HepG2 (cell line): ENCODE results near the gene NFKBIA. TPM values are rescaled to one million over a fixed set of nuclear protein-coding genes. Genes with fewer than 3 reads are reported as not detected.

Experiments
- ADNP ChIP-seq: sonication (generic); formaldehyde crosslinking; IDR thresholded peaks from 2 replicates; pipeline ENCODE4 v1.4.0; 2020; ENCODE audit warnings: missing genetic modification reagents
- ATAD3A ChIP-seq: sonication (generic); formaldehyde crosslinking; IDR thresholded peaks from 2 replicates; pipeline ENCODE4 v1.4.0; 2020; ENCODE audit warnings: missing genetic modification reagents
- FOXP1 ChIP-seq, 2 experiments: fragments of 450-650 bp in 1 of 2; IDR thresholded peaks; 2 replicates each; pipeline ENCODE4 v1.6.1; 2017 to 2018; ENCODE audit warnings: antibody characterized with exemption in 1 of 2
- HHEX ChIP-seq: IDR thresholded peaks from 2 replicates; pipeline ENCODE4 v1.6.1; 2016; ENCODE audit warnings: control low read depth
- MBD4 ChIP-seq: IDR thresholded peaks from 2 replicates; pipeline ENCODE4 v1.6.1; 2012; ENCODE audit warnings: low read length, inconsistent platforms, borderline replicate concordance
- REL ChIP-seq: sonication (generic); formaldehyde crosslinking; conservative IDR thresholded peaks from 2 replicates; pipeline ENCODE4 v1.8.0; 2022; ENCODE audit warnings: mild to moderate bottlenecking, missing genetic modification reagents, moderate library complexity
- SALL1 ChIP-seq: sonication (generic); formaldehyde crosslinking; IDR thresholded peaks from 2 replicates; pipeline ENCODE4 v1.8.0; 2022; ENCODE audit warnings: mild to moderate bottlenecking, missing genetic modification reagents
- SOX5 ChIP-seq: IDR thresholded peaks from 2 replicates; pipeline ENCODE4 v1.6.1; 2016; ENCODE audit warnings: borderline replicate concordance
- ZBTB26 ChIP-seq: IDR thresholded peaks from 2 replicates; pipeline ENCODE4 v1.6.1; 2016; ENCODE audit warnings: missing compliant biosample characterization, missing genetic modification reagents, borderline replicate concordance
- ZBTB34 ChIP-seq: sonication (generic); formaldehyde crosslinking; IDR thresholded peaks from 2 replicates; pipeline ENCODE4 v1.8.0; 2022; ENCODE audit warnings: mild to moderate bottlenecking, missing genetic modification reagents
- ZBTB46 ChIP-seq: sonication (generic); formaldehyde crosslinking; IDR thresholded peaks from 2 replicates; pipeline ENCODE4 v1.4.0; 2020; ENCODE audit warnings: mild to moderate bottlenecking, missing genetic modification reagents, borderline replicate concordance
- ZC3H13 ChIP-seq: sonication (generic); formaldehyde crosslinking; IDR thresholded peaks from 2 replicates; pipeline ENCODE4 v1.8.1; 2023; ENCODE audit warnings: mild to moderate bottlenecking, missing genetic modification reagents, moderate library complexity
- ZMAT3 ChIP-seq: sonication (generic); formaldehyde crosslinking; conservative IDR thresholded peaks from 2 replicates; pipeline ENCODE4 v1.7.0; 2021; ENCODE audit warnings: missing genetic modification reagents
- ZNF17 ChIP-seq: sonication (generic); formaldehyde crosslinking; IDR thresholded peaks from 2 replicates; pipeline ENCODE4 v1.5.0; 2020; ENCODE audit warnings: mild to moderate bottlenecking, missing genetic modification reagents
- ZNF33B ChIP-seq: sonication (generic); formaldehyde crosslinking; IDR thresholded peaks from 2 replicates; pipeline ENCODE4 v1.5.1; 2020; ENCODE audit warnings: mild to moderate bottlenecking, missing genetic modification reagents
- ZNF546 ChIP-seq: sonication (generic); formaldehyde crosslinking; conservative IDR thresholded peaks from 2 replicates; pipeline ENCODE4 v1.8.1; 2023; ENCODE audit warnings: mild to moderate bottlenecking, missing genetic modification reagents
- ZNF792 ChIP-seq: IDR thresholded peaks from 2 replicates; pipeline ENCODE4 v1.6.1; 2016
- polyA plus RNA-seq, 8 experiments: library from polyadenylated mRNA; depleted of rRNA in 3 of 8; stranded (reverse) in 7 of 8; unstranded in 1 of 8; fragments of >200 nt; fragmentation: Illumina TruSeq in 4 of 8; extraction: Trizol in 4 of 8; gene quantifications; 2 replicates each; pipeline versions ENCODE4 v1.2.1 to v1.2.3, GENCODE V29; 2011 to 2016; ENCODE audit warnings: low read depth in 4 of 8, missing spikeins in 1 of 8, mixed read lengths in 1 of 8; ENCODE audit not compliant: insufficient read depth in 1 of 8
- total RNA-seq, 5 experiments: library from RNA; depleted of rRNA; stranded (reverse); fragments of >200 nt; fragmentation: Illumina TruSeq; extraction: Trizol; gene quantifications; 2 replicates each; pipeline ENCODE4 v1.2.3, GENCODE V29; 2016; ENCODE audit warnings: low read depth in 1 of 5
- TF ChIP-seq, protein P1 (sequence below): sonication (generic); formaldehyde crosslinking; IDR thresholded peaks from 2 replicates; pipeline ENCODE4 v1.5.0; 2020; ENCODE audit warnings: missing genetic modification reagents, mild to moderate bottlenecking, borderline replicate concordance
- TF ChIP-seq, protein P2 (sequence below): sonication (generic); formaldehyde crosslinking; IDR thresholded peaks from 2 replicates; pipeline ENCODE4 v1.4.0; 2020; ENCODE audit warnings: mild to moderate bottlenecking, missing genetic modification reagents

The NFKBIA gene
- total and polyA plus RNA-seq, 2 of the 13 experiments (the other 11 are each of a cell fraction or from before 2014, with no cell fraction given), result 197 to 319 TPM

GRCh38 chr14:35400648-35401421 lies 3.7 kb downstream of the NFKBIA start (continued):
- TF ChIP-seq MBD4 (no peak), ZNF33B (CRISPR knock-in tag) (0 out of 2 replicates have a peak, but pooled peaks have one; percentile 78), ZNF792 (peak; percentile 57), ZNF546 (no peak; the same call in 1 of the 2 replicates), ZBTB26 (CRISPR knock-in tag) (0 out of 2 replicates have a peak, but pooled peaks have one; percentile 11), ZBTB34 (CRISPR knock-in tag) (peak; percentile 19; the same call in 1 of the 2 replicates), ZNF17 (CRISPR knock-in tag) (no peak), SOX5 (CRISPR knock-in tag) (peak; percentile 81), ZBTB46 (CRISPR knock-in tag) (no peak), ATAD3A (CRISPR knock-in tag) (no peak), ADNP (no peak), FOXP1 (IDR thresholded peaks at IDR 0.05) (no peak), FOXP1 (CRISPR knock-in tag; IDR thresholded peaks at IDR 0.05) (peak; percentile 89), REL (CRISPR knock-in tag) (no peak), ZC3H13 (CRISPR knock-in tag) (no peak), SALL1 (CRISPR knock-in tag) (peak; percentile 54), ZMAT3 (CRISPR knock-in tag) (peak; percentile 88; the same call in 1 of the 2 replicates), HHEX (CRISPR knock-in tag) (no peak)
- TF ChIP-seq, protein P1, sequence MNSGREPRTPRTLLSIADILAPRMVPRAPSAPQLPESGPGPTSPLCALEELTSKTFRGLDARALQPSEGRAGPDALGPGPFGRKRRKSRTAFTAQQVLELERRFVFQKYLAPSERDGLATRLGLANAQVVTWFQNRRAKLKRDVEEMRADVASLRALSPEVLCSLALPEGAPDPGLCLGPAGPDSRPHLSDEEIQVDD (CRISPR knock-in tag), result no peak
- TF ChIP-seq, protein P2, sequence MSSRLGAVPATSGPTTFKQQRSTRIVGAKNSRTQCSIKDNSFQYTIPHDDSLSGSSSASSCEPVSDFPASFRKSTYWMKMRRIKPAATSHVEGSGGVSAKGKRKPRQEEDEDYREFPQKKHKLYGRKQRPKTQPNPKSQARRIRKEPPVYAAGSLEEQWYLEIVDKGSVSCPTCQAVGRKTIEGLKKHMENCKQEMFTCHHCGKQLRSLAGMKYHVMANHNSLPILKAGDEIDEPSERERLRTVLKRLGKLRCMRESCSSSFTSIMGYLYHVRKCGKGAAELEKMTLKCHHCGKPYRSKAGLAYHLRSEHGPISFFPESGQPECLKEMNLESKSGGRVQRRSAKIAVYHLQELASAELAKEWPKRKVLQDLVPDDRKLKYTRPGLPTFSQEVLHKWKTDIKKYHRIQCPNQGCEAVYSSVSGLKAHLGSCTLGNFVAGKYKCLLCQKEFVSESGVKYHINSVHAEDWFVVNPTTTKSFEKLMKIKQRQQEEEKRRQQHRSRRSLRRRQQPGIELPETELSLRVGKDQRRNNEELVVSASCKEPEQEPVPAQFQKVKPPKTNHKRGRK (CRISPR knock-in tag), result no peak
